Left cardiac atrium (tissue), 4 donors: Measurements from ENCODE around the gene LRBA. TPM values are rescaled to one million over a fixed set of nuclear protein-coding genes. Genes with fewer than 3 reads are reported as not detected.

Experiments
- ATAC-seq, 2 donors: fragments of 200-7000 bp; cut with Tn5 transposase; one replicate each; pipeline ENCODE4 v1.9.1; 2020; ENCODE audit warnings: mild to moderate bottlenecking in 2 of 2, moderate library complexity in 2 of 2
- DNase-seq: peaks from one replicate; pipeline ENCODE4 v3.0.0-alpha.2; 2020
- intact Hi-C, 2 donors: fragments of 100-400 bp; cut with DNase I; formaldehyde crosslinking; loops; one replicate each; pipeline versions ENCODE4 v1.14.1 to v1.15.1; 2022 to 2023
- total RNA-seq, 2 donors: library from RNA; stranded (reverse); fragmentation: NEBNext Ultra II Directional; extraction: Animal tissue kit (Norgen Biotek cat#: 25700); gene quantifications; one replicate each; pipeline ENCODE4 v1.2.1, GENCODE V29; 2021
- donor health status: DM: no; HTN: yes; CAD: no.
- donor health status: DM: no; HTN: yes; CAD: no; lungs with severe emphysema.
- donor health status: DM: yes; HTN: yes; CAD: no.
- donor health status: Dilated cardiomyopathy.

LRBA gene
- total RNA-seq, 2 donors from 2014 or later, result 20.0 to 25.7 TPM

- intact Hi-C loops, result no loop called here
- ATAC-seq, result no peak
Measured at GRCh38 chr4:150911326-150911725, 103.8 kb downstream of the LRBA start.

GRCh38 chr4:150909116-150909515 is 106.0 kb downstream of the LRBA start:
- ATAC-seq (no peak), DNase-seq (no peak)
- intact Hi-C loops, result no loop called here

More at GRCh38 chr4:150911326-150911725, 103.8 kb downstream of the LRBA start:
- DNase-seq, result no peak

- DNase-seq (no peak), ATAC-seq (no peak)
- intact Hi-C loops, result no loop called here
Measured at GRCh38 chr4:150906987-150907633, 108.0 kb downstream of the LRBA start.

- DNase-seq, result no peak
- intact Hi-C loops, result no loop called here
- no peak for ATAC-seq
Measured at GRCh38 chr4:150904671-150905070, 110.4 kb downstream of the LRBA start.

GRCh38 chr4:150903603-150904002 is 111.5 kb downstream of the LRBA start:
- DNase-seq (no peak), ATAC-seq (no peak)
- intact Hi-C loops, result no loop called here

GRCh38 chr4:150896497-150896896 is 118.6 kb downstream of the LRBA start:
- no peak for ATAC-seq
- DNase-seq, result no peak
- intact Hi-C loops, result no loop called here

- no peak for ATAC-seq
- DNase-seq, result no peak
- intact Hi-C loops, result no loop called here
Measured at GRCh38 chr4:150890246-150890645, 124.8 kb downstream of the LRBA start.

- DNase-seq (no peak), ATAC-seq (no peak)
- intact Hi-C loops, result no loop called here
Measured at GRCh38 chr4:150889306-150889705, 125.8 kb downstream of the LRBA start.

GRCh38 chr4:150888625-150889024 is 126.5 kb downstream of the LRBA start:
- intact Hi-C loops, result no loop called here
- ATAC-seq (no peak), DNase-seq (no peak)

- intact Hi-C loops, result no loop called here
- no peak for DNase-seq
- ATAC-seq, result no peak
Measured at GRCh38 chr4:150888217-150888616, 126.9 kb downstream of the LRBA start.

GRCh38 chr4:150886597-150886996 is 128.5 kb downstream of the LRBA start:
- no peak for ATAC-seq
- intact Hi-C loops, result no loop called here

GRCh38 chr4:150884625-150885024 is 130.5 kb downstream of the LRBA start:
- no peak for DNase-seq
- intact Hi-C loops, result no loop called here
- ATAC-seq, result no peak

More at GRCh38 chr4:150886597-150886996, 128.5 kb downstream of the LRBA start:
- DNase-seq, result no peak

GRCh38 chr4:150875367-150875766 is 139.7 kb downstream of the LRBA start:
- no peak for DNase-seq
- intact Hi-C loops, result no loop called here
- no peak for ATAC-seq

- intact Hi-C loops, result no loop called here
- DNase-seq (peak; percentile 58), ATAC-seq (peak; percentile 97)
Measured at GRCh38 chr4:150874338-150875226, 140.5 kb downstream of the LRBA start.

GRCh38 chr4:150867148-150867547 is 147.9 kb downstream of the LRBA start:
- ATAC-seq, result peak; percentile 65 to 81
- DNase-seq, result no peak
- intact Hi-C loops, result loop anchor here (5.0 to 10.0 kb wide), 4 partner anchors 142 to 865 kb away; no protein-coding TSS in a partner anchor

GRCh38 chr4:150863456-150863855 is 151.6 kb downstream of the LRBA start:
- ATAC-seq (no peak), DNase-seq (no peak)
- intact Hi-C loops, result loop anchor here in 1 of 2 donors (10.0 kb wide), 2 partner anchors 139 to 559 kb away; no protein-coding TSS in a partner anchor

- intact Hi-C loops, result loop anchor here in 1 of 2 donors (10.0 kb wide), 2 partner anchors 138 to 558 kb away; no protein-coding TSS in a partner anchor
- ATAC-seq (no peak), DNase-seq (no peak)
Measured at GRCh38 chr4:150862829-150863228, 152.3 kb downstream of the LRBA start.

GRCh38 chr4:150859453-150859852 is 155.6 kb downstream of the LRBA start:
- no peak for ATAC-seq
- DNase-seq, result no peak
- intact Hi-C loops, result no loop called here

GRCh38 chr4:150855981-150856510 is 159.0 kb downstream of the LRBA start:
- ATAC-seq (no peak), DNase-seq (no peak)
- intact Hi-C loops, result no loop called here

- ATAC-seq (no peak), DNase-seq (no peak)
- intact Hi-C loops, result no loop called here
Measured at GRCh38 chr4:150854600-150854999, 160.5 kb downstream of the LRBA start.
